Endothelial cell of umbilical vein (primary cell): ENCODE measurements around the gene RBM44. TPM values are rescaled to one million over a fixed set of nuclear protein-coding genes. Genes with fewer than 3 reads are reported as not detected.

ENCODE experiments used
- BruUV-seq: library from RNA; stranded (reverse); fragments of 400-500 nt; replicated peaks from 2 replicates; lab custom pipeline; 2021; lab: Mats Ljungman, UMichigan
- CTCF ChIA-PET: fragments of 300-600, 350-600 bp; sonication (Branson Sonifier 250); formaldehyde crosslinking; loops from one replicate; lab custom pipeline; 2021; ENCODE audit warnings: antibody characterized with exemption, inconsistent platforms; lab: Charles Lee
- POLR2A ChIA-PET: fragments of 300-600, 350-600 bp; sonication (Branson Sonifier 250); formaldehyde crosslinking; loops from one replicate; lab custom pipeline; 2021; ENCODE audit warnings: antibody characterized with exemption, inconsistent platforms; lab: Charles Lee
- DNase-seq: peaks from one replicate; pipeline ENCODE4 v3.0.0-alpha.2; 2011; ENCODE audit warnings: low read depth, low spot score
- FAIRE-seq: peaks from 2 replicates; lab custom pipeline; 2011; peaks lifted over from hg19 to GRCh38; lab: Jason Lieb, UNC
- H2AFZ ChIP-seq: 2 replicates; pipeline ENCODE4 v1.6.0; 2012; ENCODE audit warnings: low read depth, low read length, control low read depth, inconsistent platforms
- H3K27ac ChIP-seq: 2 replicates; pipeline ENCODE4 v1.5.1; 2011; ENCODE audit warnings: low read depth, mild to moderate bottlenecking, control low read depth, low read length, moderate library complexity; ENCODE audit not compliant: insufficient read depth
- H3K27me3 ChIP-seq, 2 experiments: 2 replicates each; pipeline versions ENCODE4 v1.6.0 to v1.6.1; 2011; ENCODE audit warnings: low read length in 2 of 2, mixed read lengths in 1 of 2; ENCODE audit not compliant: control insufficient read depth in 2 of 2, insufficient read depth in 2 of 2
- H3K36me3 ChIP-seq, 2 experiments: 2 replicates in 1 of 2; 3 replicates in 1 of 2; pipeline ENCODE4 v1.5.1; 2011; ENCODE audit warnings: low read length in 2 of 2, mild to moderate bottlenecking in 1 of 2, moderate library complexity in 1 of 2; ENCODE audit not compliant: control insufficient read depth in 2 of 2, insufficient read depth in 2 of 2; ENCODE audit errors: extremely low read depth in 1 of 2
- H3K4me1 ChIP-seq: 3 replicates; pipeline ENCODE4 v1.5.1; 2011; ENCODE audit warnings: mild to moderate bottlenecking, low read length; ENCODE audit not compliant: control insufficient read depth, insufficient read depth; ENCODE audit errors: extremely low read depth
- H3K4me2 ChIP-seq: 2 replicates; pipeline ENCODE4 v1.6.1; 2011; ENCODE audit warnings: low read length, control low read depth, mixed read lengths; ENCODE audit not compliant: insufficient read depth
- H3K4me3 ChIP-seq, 3 experiments: fragments of 200-600 bp in 1 of 3; sonication (generic), shearing (Covaris generic) in 1 of 3; replicated peaks in 1 of 3; 2 replicates each; pipeline ENCODE4 v1.5.1; 2011 to 2016; ENCODE audit warnings: control low read depth in 3 of 3, low read length in 3 of 3, mild to moderate bottlenecking in 2 of 3, inconsistent platforms in 1 of 3, low read depth in 1 of 3, moderate library complexity in 1 of 3; ENCODE audit not compliant: insufficient read depth in 1 of 3
- H3K79me2 ChIP-seq: 2 replicates; pipeline ENCODE4 v1.6.0; 2012; ENCODE audit warnings: low read length, inconsistent platforms; ENCODE audit not compliant: control insufficient read depth, insufficient read depth
- H3K9ac ChIP-seq: replicated peaks from 2 replicates; pipeline ENCODE3; 2011; ENCODE audit warnings: low read length, control low read depth; ENCODE audit not compliant: insufficient read depth; ENCODE audit errors: extremely low read depth
- H3K9me1 ChIP-seq: replicated peaks from 3 replicates; pipeline ENCODE4 v1.6.0; 2011; ENCODE audit warnings: mild to moderate bottlenecking, low read length; ENCODE audit not compliant: control insufficient read depth, insufficient read depth; ENCODE audit errors: extremely low read depth
- H3K9me3 ChIP-seq: replicated peaks from 2 replicates; pipeline ENCODE4 v1.5.1; 2012; ENCODE audit warnings: low read length, inconsistent platforms; ENCODE audit not compliant: control insufficient read depth, insufficient read depth
- H4K20me1 ChIP-seq: replicated peaks from 2 replicates; pipeline ENCODE3; 2011; ENCODE audit warnings: mild to moderate bottlenecking, low read length; ENCODE audit not compliant: control insufficient read depth, insufficient read depth; ENCODE audit errors: extremely low read depth
- EZH2 ChIP-seq: IDR thresholded peaks from 2 replicates; pipeline ENCODE4 v1.6.1; 2012; ENCODE audit warnings: borderline replicate concordance, low read depth, mild to moderate bottlenecking, moderate library complexity, low read length, inconsistent platforms; ENCODE audit not compliant: severe bottlenecking
- FOS ChIP-seq: IDR thresholded peaks from 2 replicates; pipeline ENCODE4 v1.6.1; 2011; ENCODE audit warnings: mild to moderate bottlenecking, low read length, moderate library complexity, borderline replicate concordance; ENCODE audit not compliant: insufficient read depth
- GATA2 ChIP-seq: IDR thresholded peaks from 2 replicates; pipeline ENCODE4 v1.7.0; 2011; ENCODE audit warnings: low read depth, mild to moderate bottlenecking, moderate library complexity, mixed read lengths, low read length; ENCODE audit not compliant: insufficient read length, insufficient read depth
- JUN ChIP-seq: IDR thresholded peaks from 2 replicates; pipeline ENCODE4 v1.6.1; 2011; ENCODE audit warnings: borderline replicate concordance, low read depth; ENCODE audit not compliant: insufficient read length, insufficient read depth
- MYC ChIP-seq: IDR thresholded peaks from one replicate; pipeline ENCODE4 v1.6.1; 2011; ENCODE audit warnings: mild to moderate bottlenecking, low read depth, low read length
- POLR2A ChIP-seq: IDR thresholded peaks from 2 replicates; pipeline ENCODE4 v1.6.1; 2012; ENCODE audit warnings: low read depth, mild to moderate bottlenecking, control low read depth, low read length
- POLR2AphosphoS5 ChIP-seq: IDR thresholded peaks from 2 replicates; pipeline ENCODE4 v1.6.1; 2012; ENCODE audit warnings: low read depth, mild to moderate bottlenecking, control low read depth, low read length, moderate library complexity; ENCODE audit not compliant: insufficient read depth
- dilution Hi-C: fragments of 300-500 bp; cut with MboI; formaldehyde crosslinking; loops from one replicate; pipeline ENCODE4 v1.15.0; 2019; ENCODE audit warnings: low sequenced_read_pairs; ENCODE audit not compliant: extremely low pct_ligation_motif_present
- intact Hi-C: fragments of 100-400 bp; cut with micrococcal nuclease; formaldehyde crosslinking; loops from one replicate; pipeline ENCODE4 v1.10.0; 2022
- polyA plus RNA-seq, 4 experiments: library from polyadenylated mRNA; depleted of rRNA in 3 of 4; stranded (reverse) in 3 of 4; unstranded in 1 of 4; fragments of >200 nt; gene quantifications; 2 replicates each; pipeline versions ENCODE4 v1.2.1 to v1.2.3, GENCODE V29; 2011 to 2012; ENCODE audit warnings: missing spikeins in 1 of 4
- total RNA-seq: library from RNA; stranded (reverse); gene quantifications from 2 replicates; pipeline ENCODE4 v1.2.3, GENCODE V29; 2021
- TF ChIP-seq, protein P1 (sequence below): IDR thresholded peaks from 2 replicates; pipeline ENCODE4 v1.6.1; 2011; ENCODE audit not compliant: insufficient read depth, insufficient read length
- TF ChIP-seq, protein P2 (sequence below), 2 donors: IDR thresholded peaks; 1 replicate in 1 of 2; 2 replicates in 1 of 2; pipeline ENCODE4 v1.5.1; 2011; ENCODE audit warnings: low read length in 2 of 2, mild to moderate bottlenecking in 2 of 2, moderate library complexity in 2 of 2, control low read depth in 1 of 2, inconsistent platforms in 1 of 2, low read depth in 1 of 2; ENCODE audit not compliant: insufficient read depth in 1 of 2; ENCODE audit errors: extremely low read depth in 1 of 2

The RBM44 gene
- total and polyA plus RNA-seq, 2 donors (not counting 3 experiments of a cell fraction or from before 2014, with no cell fraction given), result 0.14 to 0.53 TPM

DNA sequence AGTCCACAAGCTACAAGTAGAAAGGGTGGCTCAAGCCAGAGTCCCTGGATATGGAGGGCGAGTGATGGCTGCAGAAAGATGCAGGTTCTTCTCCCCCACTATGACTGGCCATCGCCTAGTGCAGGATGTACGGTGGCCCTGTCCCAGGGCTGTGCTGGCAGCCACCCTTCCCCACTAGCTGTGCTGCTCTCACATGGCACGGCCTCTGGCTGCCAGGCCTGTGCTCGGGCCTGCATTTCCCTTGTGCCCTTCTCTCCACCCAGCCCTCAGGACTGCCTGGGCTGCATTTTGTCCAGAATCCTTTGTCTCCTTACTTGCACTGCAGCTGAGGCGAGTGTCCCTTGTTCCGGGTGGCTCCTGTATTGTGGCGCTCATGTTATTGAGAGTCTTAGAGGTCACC is 59.2 kb downstream of the RBM44 start:
- no peak overlapping the region for H2AFZ ChIP-seq
- H3K9ac ChIP-seq, result no peak overlapping the region
- no peak overlapping the region for H3K27ac ChIP-seq
- CTCF ChIA-PET, result interaction anchor here (0.6 to 4.5 kb wide), 20 partner anchors 9 to 406 kb away, joined by 3 to 74 read pairs (median 4); partner anchors contain the start of gene SCLY
- H3K9me3 ChIP-seq, result no peaks in the 10 kb centered on the region
- DNase-seq (no peak), FAIRE-seq (no peak)
- POLR2A ChIA-PET, result no interaction called here
- H3K4me2 ChIP-seq, result no peak overlapping the region
- H3K4me3 ChIP-seq, result no peak overlapping the region
- TF ChIP-seq GATA2 (no peak), FOS (no peak), MYC (no peak), EZH2 (no peak), POLR2A (no peak), POLR2AphosphoS5 (no peak), JUN (no peak)
- TF ChIP-seq, protein P1, sequence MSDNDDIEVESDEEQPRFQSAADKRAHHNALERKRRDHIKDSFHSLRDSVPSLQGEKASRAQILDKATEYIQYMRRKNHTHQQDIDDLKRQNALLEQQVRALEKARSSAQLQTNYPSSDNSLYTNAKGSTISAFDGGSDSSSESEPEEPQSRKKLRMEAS, result no peak
- TF ChIP-seq, protein P2, sequence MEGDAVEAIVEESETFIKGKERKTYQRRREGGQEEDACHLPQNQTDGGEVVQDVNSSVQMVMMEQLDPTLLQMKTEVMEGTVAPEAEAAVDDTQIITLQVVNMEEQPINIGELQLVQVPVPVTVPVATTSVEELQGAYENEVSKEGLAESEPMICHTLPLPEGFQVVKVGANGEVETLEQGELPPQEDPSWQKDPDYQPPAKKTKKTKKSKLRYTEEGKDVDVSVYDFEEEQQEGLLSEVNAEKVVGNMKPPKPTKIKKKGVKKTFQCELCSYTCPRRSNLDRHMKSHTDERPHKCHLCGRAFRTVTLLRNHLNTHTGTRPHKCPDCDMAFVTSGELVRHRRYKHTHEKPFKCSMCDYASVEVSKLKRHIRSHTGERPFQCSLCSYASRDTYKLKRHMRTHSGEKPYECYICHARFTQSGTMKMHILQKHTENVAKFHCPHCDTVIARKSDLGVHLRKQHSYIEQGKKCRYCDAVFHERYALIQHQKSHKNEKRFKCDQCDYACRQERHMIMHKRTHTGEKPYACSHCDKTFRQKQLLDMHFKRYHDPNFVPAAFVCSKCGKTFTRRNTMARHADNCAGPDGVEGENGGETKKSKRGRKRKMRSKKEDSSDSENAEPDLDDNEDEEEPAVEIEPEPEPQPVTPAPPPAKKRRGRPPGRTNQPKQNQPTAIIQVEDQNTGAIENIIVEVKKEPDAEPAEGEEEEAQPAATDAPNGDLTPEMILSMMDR (IDR thresholded peaks at IDR 0.05; ENCODE audit: extremely low read depth in 1 of 2, insufficient read depth in 1 of 2, low read depth in 1 of 2, low read length in 2 of 2), result no peak
- dilution Hi-C loops (no loop called here), intact Hi-C loops (loop anchor here (1.0 to 5.0 kb wide), 7 partner anchors 109 to 406 kb away; partner anchors contain the start of genes SCLY and UBE2F)
- no peaks in the 10 kb centered on the region for H3K79me2 ChIP-seq
- H3K36me3 ChIP-seq, result no peaks in the 10 kb centered on the region
- no peaks in the 10 kb centered on the region for H3K4me1 ChIP-seq
- no peaks in the 10 kb centered on the region for H3K9me1 ChIP-seq
- peaks cover 37 to 45% of the 10 kb centered on the region in 2 experiments for H3K27me3 ChIP-seq
- H4K20me1 ChIP-seq, result no peaks in the 10 kb centered on the region
- BruUV-seq, result no TSS peak
